Measurements from ENCODE around the gene LRBA. TPM values are rescaled to one million over a fixed set of nuclear protein-coding genes. Genes with fewer than 3 reads are reported as not detected.
"Not testable (repeated sequence)": the region's sequence is repeated elsewhere in the genome, so short reads cannot be mapped to it uniquely, and the experiment has no call there.

Gene LRBA
- total RNA-seq, 1 donor from 2014 or later: 39.9 TPM

- Histone ChIP-seq H3K9me3 (no peaks in the 10 kb centered on the region), H3K4me1 (no peaks in the 10 kb centered on the region), H3K27me3 (no peaks in the 10 kb centered on the region), H3K27ac (no peak overlapping the region), H3K36me3 (no peaks in the 10 kb centered on the region), H3K4me3 (no peak overlapping the region)
- DNase-seq: no peak
- intact Hi-C loops (cut with DNase I): no loop called here
- TF ChIP-seq CTCF (IDR thresholded peaks at IDR 0.05): no peak
- ATAC-seq: no peak
Measured at GRCh38 chr4:151035911-151036310, 20.8 kb upstream of the LRBA start.

GRCh38 chr4:151035328-151035727 lies 20.2 kb upstream of the LRBA start:
- Histone ChIP-seq H3K4me3 (no peak overlapping the region), H3K36me3 (no peaks in the 10 kb centered on the region), H3K9me3 (no peaks in the 10 kb centered on the region), H3K27ac (no peak overlapping the region), H3K27me3 (no peaks in the 10 kb centered on the region), H3K4me1 (no peaks in the 10 kb centered on the region)
- DNase-seq: no peak
- no peak for TF ChIP-seq CTCF (IDR thresholded peaks at IDR 0.05)
- ATAC-seq: peak; percentile 77
- intact Hi-C loops (cut with DNase I): no loop called here

GRCh38 chr4:151034829-151035228 lies 19.7 kb upstream of the LRBA start:
- no peak for TF ChIP-seq CTCF (IDR thresholded peaks at IDR 0.05)
- DNase-seq (no peak), ATAC-seq (no peak)
- no peaks in the 10 kb centered on the region for H3K36me3 ChIP-seq
- no peaks in the 10 kb centered on the region for H3K4me1 ChIP-seq
- no peak overlapping the region for H3K4me3 ChIP-seq
- H3K27ac ChIP-seq: no peak overlapping the region
- H3K27me3 ChIP-seq: no peaks in the 10 kb centered on the region
- no peaks in the 10 kb centered on the region for H3K9me3 ChIP-seq
- intact Hi-C loops (cut with DNase I): no loop called here

GRCh38 chr4:151031831-151032605 lies 16.9 kb upstream of the LRBA start:
- Histone ChIP-seq H3K27me3 (no peaks in the 10 kb centered on the region), H3K27ac (no peak overlapping the region), H3K4me1 (no peaks in the 10 kb centered on the region), H3K4me3 (no peak overlapping the region), H3K9me3 (no peaks in the 10 kb centered on the region), H3K36me3 (no peaks in the 10 kb centered on the region)
- no peak for DNase-seq
- ATAC-seq: no peak
- no peak for TF ChIP-seq CTCF (IDR thresholded peaks at IDR 0.05)
- intact Hi-C loops (cut with DNase I): no loop called here

GRCh38 chr4:151029537-151029936 lies 14.5 kb upstream of the LRBA start:
- no peaks in the 10 kb centered on the region for H3K4me1 ChIP-seq

GRCh38 chr4:151029006-151029405 lies 13.9 kb upstream of the LRBA start:
- DNase-seq; H3K4me1 ChIP-seq; H3K9me3 ChIP-seq; H3K27ac ChIP-seq; ATAC-seq; H3K36me3 ChIP-seq; H3K4me3 ChIP-seq; intact Hi-C loops (cut with DNase I); H3K27me3 ChIP-seq: not testable (repeated sequence)

More at GRCh38 chr4:151029537-151029936, 14.5 kb upstream of the LRBA start:
- H3K9me3 ChIP-seq: no peaks in the 10 kb centered on the region
- intact Hi-C loops (cut with DNase I): no loop called here
- H3K36me3 ChIP-seq: no peaks in the 10 kb centered on the region
- no peak overlapping the region for H3K27ac ChIP-seq
- no peak for DNase-seq
- ATAC-seq: no peak
- no peaks in the 10 kb centered on the region for H3K27me3 ChIP-seq
- H3K4me3 ChIP-seq: no peak overlapping the region
- no peak for TF ChIP-seq CTCF (IDR thresholded peaks at IDR 0.05)
